AG20443 (cell line): ENCODE data around the gene GON4L.
"Not testable (repeated sequence)": the region's sequence is repeated elsewhere in the genome, so short reads cannot be mapped to it uniquely, and the experiment has no call there.

ENCODE experiments used
- DNase-seq: peaks from one replicate; pipeline ENCODE4 v3.0.0; 2012; ENCODE audit warnings: low spot score, mixed read lengths

The GON4L gene, protein sequence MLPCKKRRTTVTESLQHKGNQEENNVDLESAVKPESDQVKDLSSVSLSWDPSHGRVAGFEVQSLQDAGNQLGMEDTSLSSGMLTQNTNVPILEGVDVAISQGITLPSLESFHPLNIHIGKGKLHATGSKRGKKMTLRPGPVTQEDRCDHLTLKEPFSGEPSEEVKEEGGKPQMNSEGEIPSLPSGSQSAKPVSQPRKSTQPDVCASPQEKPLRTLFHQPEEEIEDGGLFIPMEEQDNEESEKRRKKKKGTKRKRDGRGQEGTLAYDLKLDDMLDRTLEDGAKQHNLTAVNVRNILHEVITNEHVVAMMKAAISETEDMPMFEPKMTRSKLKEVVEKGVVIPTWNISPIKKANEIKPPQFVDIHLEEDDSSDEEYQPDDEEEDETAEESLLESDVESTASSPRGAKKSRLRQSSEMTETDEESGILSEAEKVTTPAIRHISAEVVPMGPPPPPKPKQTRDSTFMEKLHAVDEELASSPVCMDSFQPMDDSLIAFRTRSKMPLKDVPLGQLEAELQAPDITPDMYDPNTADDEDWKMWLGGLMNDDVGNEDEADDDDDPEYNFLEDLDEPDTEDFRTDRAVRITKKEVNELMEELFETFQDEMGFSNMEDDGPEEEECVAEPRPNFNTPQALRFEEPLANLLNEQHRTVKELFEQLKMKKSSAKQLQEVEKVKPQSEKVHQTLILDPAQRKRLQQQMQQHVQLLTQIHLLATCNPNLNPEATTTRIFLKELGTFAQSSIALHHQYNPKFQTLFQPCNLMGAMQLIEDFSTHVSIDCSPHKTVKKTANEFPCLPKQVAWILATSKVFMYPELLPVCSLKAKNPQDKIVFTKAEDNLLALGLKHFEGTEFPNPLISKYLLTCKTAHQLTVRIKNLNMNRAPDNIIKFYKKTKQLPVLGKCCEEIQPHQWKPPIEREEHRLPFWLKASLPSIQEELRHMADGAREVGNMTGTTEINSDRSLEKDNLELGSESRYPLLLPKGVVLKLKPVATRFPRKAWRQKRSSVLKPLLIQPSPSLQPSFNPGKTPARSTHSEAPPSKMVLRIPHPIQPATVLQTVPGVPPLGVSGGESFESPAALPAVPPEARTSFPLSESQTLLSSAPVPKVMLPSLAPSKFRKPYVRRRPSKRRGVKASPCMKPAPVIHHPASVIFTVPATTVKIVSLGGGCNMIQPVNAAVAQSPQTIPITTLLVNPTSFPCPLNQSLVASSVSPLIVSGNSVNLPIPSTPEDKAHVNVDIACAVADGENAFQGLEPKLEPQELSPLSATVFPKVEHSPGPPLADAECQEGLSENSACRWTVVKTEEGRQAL (N-terminal part only)

GRCh38 chr1:155856975-155857930 is at the start of gene GON4L:
Gene GON4L (minus strand): TSS chr1:155857214. CDS start chr1:155853780, 3,434 bp downstream.
- DNase-seq = peak; percentile 98

GRCh38 chr1:155904261-155904660 is 47.2 kb upstream of the GON4L start:
- DNase-seq = no peak

DNA sequence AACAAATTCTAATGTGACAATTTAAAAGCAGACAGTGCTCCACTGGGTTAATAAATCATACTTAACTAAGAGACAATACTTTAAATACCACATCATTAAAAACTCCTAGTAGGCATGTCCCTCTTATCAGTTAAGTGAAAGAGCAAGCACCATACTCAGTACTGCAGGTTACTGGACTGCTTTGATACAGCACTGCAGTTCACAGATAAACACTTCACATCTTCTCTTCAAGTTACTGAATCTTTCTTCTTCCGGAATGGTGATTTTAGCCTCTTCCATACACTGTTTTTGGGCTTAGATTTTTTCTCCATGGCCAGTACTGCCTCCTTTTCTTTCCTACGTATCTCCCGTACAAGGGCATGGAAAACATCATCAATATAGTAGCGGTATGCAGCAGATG is 43.1 kb upstream of the GON4L start:
- DNase-seq = no peak

DNA sequence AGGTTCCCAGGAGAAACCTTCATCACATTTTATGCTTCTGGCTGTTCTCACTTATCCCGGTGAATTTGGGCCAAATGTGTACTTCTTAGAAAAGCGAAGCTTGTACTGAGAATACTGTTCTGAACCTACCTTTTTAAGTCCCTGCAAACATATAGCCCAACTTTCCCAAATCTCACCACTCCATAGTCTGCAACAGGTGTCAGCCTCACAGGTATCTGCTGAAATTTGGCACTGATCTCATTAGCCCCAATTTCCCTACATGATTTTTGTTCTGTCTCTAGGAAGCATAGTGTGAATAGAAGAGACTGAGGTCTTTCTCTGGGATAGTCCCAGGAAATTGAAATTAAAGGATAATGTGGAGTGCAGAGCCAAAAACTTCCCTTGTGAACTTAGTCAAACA is 42.7 kb upstream of the GON4L start:
- DNase-seq = no peak

DNA sequence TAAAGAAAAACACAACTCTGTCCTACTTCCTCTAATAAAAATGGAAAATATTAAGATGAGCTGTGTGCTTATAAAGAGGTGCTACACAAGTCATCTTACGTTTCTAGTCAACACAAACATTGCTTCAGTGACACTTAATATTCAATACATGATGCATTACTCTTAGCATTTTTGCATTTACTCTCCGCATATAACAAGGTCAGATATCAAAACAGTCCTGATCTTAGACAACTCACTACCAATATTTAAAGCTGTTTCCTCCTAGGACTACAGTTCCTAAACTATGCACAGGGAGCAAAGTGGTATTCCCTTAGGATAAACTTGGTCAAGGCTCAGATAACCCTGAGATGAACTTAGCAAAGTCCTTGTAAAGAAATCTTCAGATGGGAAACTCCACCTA is 41.9 kb upstream of the GON4L start:
- DNase-seq = no peak

DNA sequence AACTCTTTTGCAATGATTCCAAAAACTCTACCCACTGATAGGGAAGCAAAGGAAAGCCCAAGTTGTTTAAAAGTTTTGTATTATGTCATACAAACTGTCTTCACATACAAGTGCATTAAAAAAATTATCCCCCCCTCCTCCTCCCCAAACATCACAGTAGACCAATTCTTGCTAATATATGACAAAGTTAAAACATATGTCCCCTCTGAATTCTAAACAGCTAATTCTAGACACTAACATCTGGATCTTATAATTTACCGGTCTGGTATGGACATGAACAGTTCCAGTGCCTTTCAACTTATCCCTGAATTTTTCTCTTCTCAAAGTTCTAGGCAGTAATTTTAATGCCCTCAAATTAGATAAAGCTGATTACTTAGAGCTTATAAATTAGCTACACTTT is 40.7 kb upstream of the GON4L start:
- no peak for DNase-seq

- not testable (repeated sequence) for DNase-seq
Observed at GRCh38 chr1:155896476-155896875, 39.5 kb upstream of the GON4L start.

DNA sequence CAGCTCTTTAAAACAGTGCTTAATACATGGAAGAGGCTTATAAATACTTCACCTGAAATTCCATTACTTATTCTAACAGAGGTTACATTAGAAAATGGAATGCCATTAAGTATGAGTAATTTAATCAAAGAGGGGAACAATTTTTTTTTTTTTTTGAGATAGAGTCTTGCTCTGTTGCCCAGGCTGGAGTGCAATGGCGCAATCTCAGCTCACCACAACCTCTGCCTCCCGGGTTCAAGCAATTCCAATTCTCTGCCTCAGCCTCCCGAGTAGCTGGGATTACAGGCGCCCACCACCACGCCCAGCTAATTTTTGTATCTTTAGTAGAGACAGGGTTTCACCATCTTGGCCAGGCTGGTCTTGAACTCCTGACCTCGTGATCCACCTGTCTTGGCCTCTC is 38.6 kb upstream of the GON4L start:
- not testable (repeated sequence) for DNase-seq

GRCh38 chr1:155893389-155894142 is 36.6 kb upstream of the GON4L start:
- peak; percentile 85 for DNase-seq

GRCh38 chr1:155892796-155893195 is 35.8 kb upstream of the GON4L start:
- DNase-seq = peak; percentile 40

DNA sequence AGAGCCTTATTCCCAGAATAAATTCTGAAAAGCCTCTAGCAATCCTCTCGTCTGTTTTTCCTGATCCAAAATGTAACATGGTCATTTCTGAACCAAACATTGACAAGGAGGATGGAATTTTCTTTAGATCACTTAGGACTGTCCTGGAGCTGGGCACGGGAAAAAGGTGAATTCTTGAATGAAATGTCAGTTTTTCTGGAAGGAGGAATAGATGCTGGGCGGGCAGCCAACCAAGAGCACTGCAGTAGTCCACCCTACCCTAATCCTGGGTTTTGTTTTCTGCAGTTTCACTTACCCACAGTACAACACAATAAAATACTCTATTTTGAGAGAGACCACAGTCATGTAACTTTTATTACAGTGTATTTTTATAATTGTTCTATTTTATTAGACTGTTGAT is 33.2 kb upstream of the GON4L start:
- no peak for DNase-seq

GRCh38 chr1:155889566-155889965 is 32.6 kb upstream of the GON4L start:
- no peak for DNase-seq

- DNase-seq = no peak
Observed at GRCh38 chr1:155888481-155888880, 31.5 kb upstream of the GON4L start.

- no peak for DNase-seq
Observed at GRCh38 chr1:155884982-155885381, 28.0 kb upstream of the GON4L start.

DNA sequence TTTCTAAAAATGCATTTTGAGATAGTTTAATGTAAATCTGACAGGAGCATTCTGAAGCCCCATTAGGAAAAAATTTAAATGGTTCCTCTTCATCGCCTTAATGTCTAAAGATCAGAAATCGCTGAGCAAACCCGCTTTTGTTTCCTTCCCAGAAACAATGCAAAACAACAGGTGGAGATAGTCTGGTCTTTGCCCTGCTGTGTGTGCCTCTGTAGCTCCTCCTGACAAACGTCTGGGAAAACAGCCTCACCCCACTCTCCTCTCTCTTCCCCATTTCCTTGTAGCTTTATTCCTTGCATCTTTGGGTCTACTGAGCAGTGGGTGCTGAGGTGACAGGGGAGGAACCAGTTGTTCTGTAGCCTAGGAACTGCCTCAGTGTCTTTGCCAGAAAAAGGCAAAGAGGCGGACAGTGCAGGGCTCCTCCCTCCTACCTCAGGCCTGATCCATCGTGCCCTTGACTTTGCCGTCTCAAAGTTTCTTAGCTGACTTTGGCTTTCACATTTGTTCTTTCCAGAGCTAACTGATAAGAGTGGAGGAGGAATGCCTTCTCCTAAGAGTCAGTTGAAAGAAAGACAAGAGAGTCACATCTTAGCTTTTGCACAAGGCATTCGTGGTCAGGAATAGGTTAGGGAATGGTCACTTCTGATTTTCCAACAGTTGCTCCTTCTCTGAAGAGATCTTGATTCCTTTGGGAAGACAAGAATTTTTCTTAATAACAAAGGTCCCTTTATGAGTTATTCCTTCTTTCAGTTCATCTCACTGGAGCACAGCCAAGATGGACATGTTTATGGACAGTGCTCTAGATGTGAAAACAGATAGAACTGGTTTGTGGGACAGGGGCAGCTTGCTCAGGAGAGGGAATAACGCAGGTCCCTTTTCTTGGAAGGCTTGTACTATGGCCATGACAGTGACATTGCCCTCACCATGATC is 27.3 kb upstream of the GON4L start:
- DNase-seq = no peak

GRCh38 chr1:155882766-155883165 is 25.8 kb upstream of the GON4L start:
- no peak for DNase-seq

GRCh38 chr1:155882235-155882634 is 25.2 kb upstream of the GON4L start:
- DNase-seq = no peak

GRCh38 chr1:155880950-155881349 is 23.9 kb upstream of the GON4L start:
- DNase-seq = no peak

GRCh38 chr1:155880251-155880650 is 23.2 kb upstream of the GON4L start:
- no peak for DNase-seq
